Nephron (organoid): ENCODE results near the gene TROAP.
A peak's percentile ranks its signal among the peaks of the same experiment; 100 is the strongest.

Experiments
- H3K27ac Mint-ChIP-seq, 3 experiments: 2 replicates each; pipeline ENCODE4 v1.8.0; 2020; ENCODE audit warnings: mixed read lengths in 3 of 3, mild to moderate bottlenecking in 2 of 3, moderate library complexity in 1 of 3
- H3K27me3 Mint-ChIP-seq: 2 replicates; pipeline ENCODE4 v1.8.0; 2021; ENCODE audit warnings: low read depth, mild to moderate bottlenecking, moderate library complexity, mixed read lengths
- H3K36me3 Mint-ChIP-seq: 2 replicates; pipeline ENCODE4 v1.8.0; 2020; ENCODE audit warnings: low read depth, mixed read lengths
- H3K4me1 Mint-ChIP-seq: 2 replicates; pipeline ENCODE4 v1.8.0; 2020; ENCODE audit warnings: mixed read lengths
- H3K4me3 Mint-ChIP-seq, 3 experiments: 2 replicates each; pipeline ENCODE4 v1.8.0; 2020; ENCODE audit warnings: mild to moderate bottlenecking in 3 of 3, mixed read lengths in 3 of 3, moderate library complexity in 2 of 3
- H3K9me3 Mint-ChIP-seq: 2 replicates; pipeline ENCODE4 v1.8.0; 2020; ENCODE audit warnings: mixed read lengths
- CTCF ChIP-seq, 3 experiments: fragments of 200-600 bp; sonication (generic); IDR thresholded peaks; one replicate each; pipeline ENCODE4 v1.5.0; 2021; ENCODE audit warnings: antibody characterized with exemption in 3 of 3; ENCODE audit not compliant: unreplicated experiment in 3 of 3

Gene TROAP

GRCh38 chr12:49334226-49334625 is 11.2 kb downstream of the TROAP start:
- Mint-ChIP-seq H3K4me1 (peaks cover 42% of the 10 kb centered on the region), H3K36me3 (peaks cover 4% of the 10 kb centered on the region), H3K9me3 (no peaks in the 10 kb centered on the region), H3K27ac (peak overlapping the region in 1 of 3 experiments; percentile 3), H3K27me3 (peaks cover 64% of the 10 kb centered on the region), H3K4me3 (no peak overlapping the region)
- no peak for TF ChIP-seq CTCF (IDR thresholded peaks at IDR 0.05; ENCODE audit: unreplicated experiment in 3 of 3)

GRCh38 chr12:49334681-49335080 is 11.6 kb downstream of the TROAP start:
- H3K4me1 Mint-ChIP-seq = peaks cover 47% of the 10 kb centered on the region
- H3K36me3 Mint-ChIP-seq = peaks cover 4% of the 10 kb centered on the region
- peak overlapping the region in 1 of 3 experiments; percentile 3 for H3K27ac Mint-ChIP-seq
- peaks cover 68% of the 10 kb centered on the region for H3K27me3 Mint-ChIP-seq
- no peak for TF ChIP-seq CTCF (IDR thresholded peaks at IDR 0.05; ENCODE audit: unreplicated experiment in 3 of 3)
- peak overlapping the region in 1 of 3 experiments; percentile 16 for H3K4me3 Mint-ChIP-seq
- no peaks in the 10 kb centered on the region for H3K9me3 Mint-ChIP-seq

GRCh38 chr12:49335118-49335954 is 12.3 kb downstream of the TROAP start:
- H3K9me3 Mint-ChIP-seq = no peaks in the 10 kb centered on the region
- peaks cover 53% of the 10 kb centered on the region for H3K4me1 Mint-ChIP-seq
- peak overlapping the region; percentile 54 to 67 (median 57) for H3K4me3 Mint-ChIP-seq
- H3K36me3 Mint-ChIP-seq = peaks cover 4% of the 10 kb centered on the region
- TF ChIP-seq CTCF (IDR thresholded peaks at IDR 0.05; ENCODE audit: unreplicated experiment in 3 of 3) = no peak
- H3K27me3 Mint-ChIP-seq = peaks cover 74% of the 10 kb centered on the region
- H3K27ac Mint-ChIP-seq = peak overlapping the region in 1 of 3 experiments; percentile 6

DNA sequence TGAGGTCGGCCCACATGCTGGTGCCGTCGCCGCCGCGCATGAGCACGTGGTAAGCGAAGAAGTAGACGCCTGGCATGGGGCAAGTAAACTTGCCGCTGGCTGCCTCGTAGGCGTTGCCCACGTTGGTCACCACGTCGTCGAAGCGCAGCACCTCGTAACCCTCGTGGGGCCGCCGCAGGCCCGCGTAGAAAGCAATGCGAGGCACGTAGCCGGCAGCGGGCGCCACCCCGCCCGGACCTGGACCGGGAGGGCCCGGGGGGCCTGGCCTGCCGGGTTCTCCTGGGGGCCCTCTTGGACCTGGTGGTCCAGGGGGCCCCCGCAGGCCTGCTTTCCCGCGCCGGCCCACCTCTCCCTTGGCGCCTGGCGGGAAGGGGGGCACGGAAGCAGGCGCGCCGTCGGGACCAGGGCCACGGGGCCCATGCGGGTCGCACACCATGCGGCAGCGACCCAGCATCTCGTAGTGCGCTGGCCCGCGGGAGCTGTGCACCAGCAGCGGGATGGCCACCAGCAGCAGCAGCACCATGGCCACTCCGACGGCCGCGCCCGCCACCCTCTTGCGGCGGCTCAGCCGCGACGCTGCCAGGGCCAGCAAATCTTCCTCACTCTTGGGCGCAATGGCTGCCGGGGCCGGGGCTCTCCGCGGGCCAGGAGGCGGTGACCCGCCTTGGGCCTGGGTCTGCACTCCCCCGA is 13.0 kb downstream of the TROAP start:
- TF ChIP-seq CTCF (IDR thresholded peaks at IDR 0.05; ENCODE audit: unreplicated experiment in 3 of 3) = no peak
- peaks cover 61% of the 10 kb centered on the region for H3K4me1 Mint-ChIP-seq
- no peak overlapping the region for H3K27ac Mint-ChIP-seq
- H3K4me3 Mint-ChIP-seq = no peak overlapping the region
- no peaks in the 10 kb centered on the region for H3K9me3 Mint-ChIP-seq
- peaks cover 82% of the 10 kb centered on the region for H3K27me3 Mint-ChIP-seq
- peaks cover 4% of the 10 kb centered on the region for H3K36me3 Mint-ChIP-seq

- H3K27ac Mint-ChIP-seq = peak within 1 kb of the TSS in 2 of 3 experiments; percentile 7 to 11
- peak; percentile 99 for TF ChIP-seq CTCF (IDR thresholded peaks at IDR 0.05; ENCODE audit: unreplicated experiment in 3 of 3)
- H3K27me3 Mint-ChIP-seq = peaks cover 85% of the 10 kb centered on the region
- H3K36me3 Mint-ChIP-seq = no peaks in the 10 kb centered on the region
- H3K4me1 Mint-ChIP-seq = peaks cover 56% of the 10 kb centered on the region
- no peaks in the 10 kb centered on the region for H3K9me3 Mint-ChIP-seq
- H3K4me3 Mint-ChIP-seq = peak within 1 kb of the TSS; percentile 26 to 73 (median 66)
These were observed 13.9 kb downstream of the TROAP start, which contains the start of gene C1QL4 for GRCh38 chr12:49336645-49337584. TSS of gene C1QL4 (minus strand) at chr12:49337188. CDS start at chr12:49336477, 711 bp downstream.
